ENCODE data around the gene PIPOX. TPM values are rescaled to one million over a fixed set of nuclear protein-coding genes. Genes with fewer than 3 reads are reported as not detected.
A peak's percentile ranks its signal among the peaks of the same experiment; 100 is the strongest.

Gene PIPOX
- total and polyA plus RNA-seq, 2 of the 13 experiments (the other 11 are each of a cell fraction or from before 2014, with no cell fraction given) = 87.3 to 154 TPM

DNA sequence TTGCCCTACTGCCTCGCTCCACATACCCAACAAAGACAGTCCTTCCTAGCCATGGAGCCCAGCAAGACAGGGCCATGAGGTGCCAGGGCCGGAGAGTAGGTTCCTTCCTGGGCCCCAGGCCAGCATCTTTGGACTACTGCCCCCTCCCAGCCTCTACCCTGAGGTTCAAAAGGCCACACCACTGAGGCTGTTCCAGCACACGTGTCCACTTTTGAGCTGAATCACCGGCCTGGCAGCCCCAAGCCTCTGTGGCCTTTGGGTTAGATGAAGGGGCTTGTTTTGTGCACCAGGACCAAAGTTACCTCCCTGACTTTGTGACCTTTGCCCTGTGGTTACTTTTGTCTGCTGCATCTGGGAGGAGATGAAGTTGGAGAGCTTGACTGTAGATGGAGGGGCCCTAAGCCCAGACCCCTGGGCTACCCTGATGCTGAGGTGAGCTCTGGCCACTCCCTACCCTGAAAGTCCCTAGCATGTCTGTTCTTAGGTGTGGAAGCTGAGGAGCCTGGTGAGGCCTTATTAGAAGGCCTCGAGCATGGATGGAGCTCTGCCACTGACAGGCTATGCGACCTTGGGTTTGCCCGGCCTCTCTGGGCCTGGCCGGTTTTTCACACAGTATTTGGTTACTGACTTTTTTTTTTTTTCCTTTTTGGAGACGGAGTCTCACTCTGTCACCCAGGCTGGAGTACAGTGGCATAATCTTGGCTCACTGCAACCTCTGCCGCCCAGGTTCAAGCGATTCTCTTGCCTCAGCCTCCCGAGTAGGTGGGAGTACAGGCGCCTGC, 49.1 kb upstream of the PIPOX start (continued):
- no peak for TF ChIP-seq ATF1 (CRISPR knock-in tag; IDR thresholded peaks at IDR 0.05)
- 0 out of 2 replicates have a peak, but pooled peaks have one; percentile 25 for TF ChIP-seq PITX1 (CRISPR knock-in tag; IDR thresholded peaks at IDR 0.05)
- TF ChIP-seq TAF1 (CRISPR knock-in tag; IDR thresholded peaks at IDR 0.05) = no peak
- no peak for TF ChIP-seq ZBTB21 (CRISPR knock-in tag; IDR thresholded peaks at IDR 0.05)
- no peak for TF ChIP-seq ZSCAN9 (CRISPR knock-in tag; IDR thresholded peaks at IDR 0.05; ENCODE audit: borderline replicate concordance)
- TF ChIP-seq DR1 (CRISPR knock-in tag; IDR thresholded peaks at IDR 0.05) = no peak
- no peak for TF ChIP-seq KLF12 (CRISPR knock-in tag; IDR thresholded peaks at IDR 0.05; ENCODE audit: borderline replicate concordance)
- TF ChIP-seq, protein P1, sequence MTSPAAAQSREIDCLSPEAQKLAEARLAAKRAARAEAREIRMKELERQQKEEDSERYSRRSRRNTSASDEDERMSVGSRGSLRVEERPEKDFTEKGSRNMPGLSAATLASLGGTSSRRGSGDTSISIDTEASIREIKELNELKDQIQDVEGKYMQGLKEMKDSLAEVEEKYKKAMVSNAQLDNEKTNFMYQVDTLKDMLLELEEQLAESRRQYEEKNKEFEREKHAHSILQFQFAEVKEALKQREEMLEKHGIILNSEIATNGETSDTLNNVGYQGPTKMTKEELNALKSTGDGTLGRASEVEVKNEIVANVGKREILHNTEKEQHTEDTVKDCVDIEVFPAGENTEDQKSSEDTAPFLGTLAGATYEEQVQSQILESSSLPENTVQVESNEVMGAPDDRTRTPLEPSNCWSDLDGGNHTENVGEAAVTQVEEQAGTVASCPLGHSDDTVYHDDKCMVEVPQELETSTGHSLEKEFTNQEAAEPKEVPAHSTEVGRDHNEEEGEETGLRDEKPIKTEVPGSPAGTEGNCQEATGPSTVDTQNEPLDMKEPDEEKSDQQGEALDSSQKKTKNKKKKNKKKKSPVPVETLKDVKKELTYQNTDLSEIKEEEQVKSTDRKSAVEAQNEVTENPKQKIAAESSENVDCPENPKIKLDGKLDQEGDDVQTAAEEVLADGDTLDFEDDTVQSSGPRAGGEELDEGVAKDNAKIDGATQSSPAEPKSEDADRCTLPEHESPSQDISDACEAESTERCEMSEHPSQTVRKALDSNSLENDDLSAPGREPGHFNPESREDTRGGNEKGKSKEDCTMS (CRISPR knock-in tag; conservative IDR thresholded peaks at IDR 0.05) = no peak
- no peak for TF ChIP-seq POGZ (CRISPR knock-in tag; IDR thresholded peaks at IDR 0.05)
- TF ChIP-seq PAF1 (CRISPR knock-in tag; IDR thresholded peaks at IDR 0.05) = no peak
- TF ChIP-seq RARA (CRISPR knock-in tag; IDR thresholded peaks at IDR 0.05) = peak; percentile 83
- peak; percentile 30; the same call in 1 of the 2 replicates for TF ChIP-seq ZFP37 (CRISPR knock-in tag; IDR thresholded peaks at IDR 0.05; ENCODE audit: borderline replicate concordance)
- no peak for TF ChIP-seq ZNF34 (CRISPR knock-in tag; IDR thresholded peaks at IDR 0.05; ENCODE audit: borderline replicate concordance)
- no peak for TF ChIP-seq KLF15 (CRISPR knock-in tag; IDR thresholded peaks at IDR 0.05; ENCODE audit: borderline replicate concordance)
- no peak for TF ChIP-seq ZGPAT (CRISPR knock-in tag; IDR thresholded peaks at IDR 0.05)
- TF ChIP-seq RARG (CRISPR knock-in tag; IDR thresholded peaks at IDR 0.05; ENCODE audit: low read depth) = no peak
- TF ChIP-seq ZNF589 (CRISPR knock-in tag; conservative IDR thresholded peaks at IDR 0.05) = no peak
- TF ChIP-seq LCORL (IDR thresholded peaks at IDR 0.05) = no peak
- peak; percentile 87 for TF ChIP-seq LCORL (CRISPR knock-in tag; IDR thresholded peaks at IDR 0.05)
- no peak for TF ChIP-seq CBX2 (IDR thresholded peaks at IDR 0.05; ENCODE audit: low read depth, low read length)
- TF ChIP-seq CBX2 (CRISPR knock-in tag; IDR thresholded peaks at IDR 0.05; ENCODE audit: low read depth) = no peak
- no peak for TF ChIP-seq ZFP82 (CRISPR knock-in tag; IDR thresholded peaks at IDR 0.05; ENCODE audit: borderline replicate concordance)
- no peak for TF ChIP-seq GPN1 (CRISPR knock-in tag; IDR thresholded peaks at IDR 0.05; ENCODE audit: borderline replicate concordance)
- no peak for TF ChIP-seq ZNF737 (CRISPR knock-in tag; IDR thresholded peaks at IDR 0.05; ENCODE audit: borderline replicate concordance)
- no peak for TF ChIP-seq SIX4 (CRISPR knock-in tag; IDR thresholded peaks at IDR 0.05)
- no peak for TF ChIP-seq ZNF605 (CRISPR knock-in tag; IDR thresholded peaks at IDR 0.05)
- TF ChIP-seq RFXANK (CRISPR knock-in tag; IDR thresholded peaks at IDR 0.05) = no peak
- TF ChIP-seq THYN1 (CRISPR knock-in tag; IDR thresholded peaks at IDR 0.05; ENCODE audit: borderline replicate concordance, low read depth) = no peak
- no peak for TF ChIP-seq IKZF1 (IDR thresholded peaks at IDR 0.05)
- TF ChIP-seq FLYWCH1 (CRISPR knock-in tag; IDR thresholded peaks at IDR 0.05) = no peak
